MCF 10A (cell line): ENCODE results near the gene NID2. TPM values are rescaled to one million over a fixed set of nuclear protein-coding genes. Genes with fewer than 3 reads are reported as not detected.

Experiments used
- BruUV-seq: library from RNA; stranded (reverse); fragments of 400-500 nt; replicated peaks from 2 replicates; lab custom pipeline; 2021; lab: Mats Ljungman, UMichigan
- CTCF ChIA-PET: fragments of 300-600 bp; sonication (Branson Sonifier 250); formaldehyde crosslinking; extraction: SDS; loops from one replicate; lab custom pipeline; 2021; ENCODE audit warnings: antibody characterized with exemption, inconsistent platforms; lab: Yijun Ruan, JAX
- POLR2A ChIA-PET: fragments of 300-600, 350-650 bp; sonication (Branson Sonifier 250); formaldehyde crosslinking; extraction: SDS; loops from one replicate; lab custom pipeline; 2020; ENCODE audit warnings: antibody characterized with exemption, inconsistent platforms; lab: Yijun Ruan, JAX
- DNase-seq: peaks from one replicate; pipeline ENCODE4 v3.0.0-alpha.2; 2018; ENCODE audit not compliant: unreplicated experiment
- H3K27ac Mint-ChIP-seq: one replicate; pipeline ENCODE4 v1.8.0; 2022; ENCODE audit warnings: mild to moderate bottlenecking, low read depth, mixed read lengths; ENCODE audit not compliant: unreplicated experiment
- H3K27me3 Mint-ChIP-seq: one replicate; pipeline ENCODE4 v1.8.0; 2022; ENCODE audit warnings: mixed read lengths; ENCODE audit not compliant: insufficient read depth, unreplicated experiment
- H3K36me3 Mint-ChIP-seq: one replicate; pipeline ENCODE4 v1.8.0; 2022; ENCODE audit warnings: mild to moderate bottlenecking, moderate library complexity, mixed read lengths; ENCODE audit not compliant: insufficient read depth, unreplicated experiment
- H3K4me1 Mint-ChIP-seq: one replicate; pipeline ENCODE4 v1.8.0; 2022; ENCODE audit warnings: mixed read lengths; ENCODE audit not compliant: insufficient read depth, unreplicated experiment
- H3K4me3 Mint-ChIP-seq: one replicate; pipeline ENCODE4 v1.8.0; 2022; ENCODE audit warnings: mild to moderate bottlenecking, moderate library complexity, mixed read lengths; ENCODE audit not compliant: unreplicated experiment
- H3K9me3 Mint-ChIP-seq: one replicate; pipeline ENCODE4 v1.8.0; 2022; ENCODE audit warnings: mixed read lengths; ENCODE audit not compliant: unreplicated experiment
- intact Hi-C: fragments of 100-400 bp; cut with micrococcal nuclease; formaldehyde crosslinking; loops from 2 replicates; pipeline ENCODE4 v1.14.1; 2022
- total RNA-seq: library from RNA; stranded (reverse); gene quantifications from 2 replicates; pipeline ENCODE4 v1.2.3, GENCODE V29; 2022
- TF ChIP-seq, protein P1 (sequence below): fragments of 200-600 bp; IDR thresholded peaks from one replicate; pipeline ENCODE4 v1.8.0; 2022; ENCODE audit warnings: antibody characterized with exemption, mild to moderate bottlenecking; ENCODE audit not compliant: unreplicated experiment

Gene NID2
- total RNA-seq, 1 experiment from 2014 or later: not detected

DNA sequence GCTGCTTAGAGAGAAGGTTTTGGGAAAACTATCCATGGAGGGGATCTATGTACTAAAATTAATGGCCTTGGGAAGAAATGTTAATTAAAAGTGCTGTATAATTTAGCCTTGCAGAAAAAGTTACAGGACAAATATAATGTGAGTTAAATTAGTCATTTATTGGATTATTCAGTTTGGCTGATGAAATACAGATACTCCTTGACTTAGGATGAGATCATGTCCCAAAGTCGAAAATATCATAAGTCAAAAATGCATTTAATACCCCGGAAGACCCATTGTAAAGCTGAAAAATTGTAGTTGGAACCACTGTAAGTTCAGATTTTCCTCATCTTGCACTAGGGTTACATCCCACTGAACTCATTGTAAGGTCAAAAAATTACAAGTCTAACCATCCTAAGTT lies 69.8 kb downstream of the NID2 start:
- Mint-ChIP-seq H3K27ac (no peak overlapping the region), H3K27me3 (no peaks in the 10 kb centered on the region), H3K36me3 (peaks cover 79% of the 10 kb centered on the region), H3K4me1 (peaks cover 24% of the 10 kb centered on the region), H3K4me3 (no peak overlapping the region), H3K9me3 (no peaks in the 10 kb centered on the region)
- ChIA-PET CTCF (interaction anchor here (0.6 to 1.7 kb wide), 3 partner anchors 11 to 732 kb away, joined by 3 read pairs; no protein-coding TSS in a partner anchor), POLR2A (no interaction called here)
- no peak for DNase-seq
- no TSS peak for BruUV-seq
- TF ChIP-seq, protein P1, sequence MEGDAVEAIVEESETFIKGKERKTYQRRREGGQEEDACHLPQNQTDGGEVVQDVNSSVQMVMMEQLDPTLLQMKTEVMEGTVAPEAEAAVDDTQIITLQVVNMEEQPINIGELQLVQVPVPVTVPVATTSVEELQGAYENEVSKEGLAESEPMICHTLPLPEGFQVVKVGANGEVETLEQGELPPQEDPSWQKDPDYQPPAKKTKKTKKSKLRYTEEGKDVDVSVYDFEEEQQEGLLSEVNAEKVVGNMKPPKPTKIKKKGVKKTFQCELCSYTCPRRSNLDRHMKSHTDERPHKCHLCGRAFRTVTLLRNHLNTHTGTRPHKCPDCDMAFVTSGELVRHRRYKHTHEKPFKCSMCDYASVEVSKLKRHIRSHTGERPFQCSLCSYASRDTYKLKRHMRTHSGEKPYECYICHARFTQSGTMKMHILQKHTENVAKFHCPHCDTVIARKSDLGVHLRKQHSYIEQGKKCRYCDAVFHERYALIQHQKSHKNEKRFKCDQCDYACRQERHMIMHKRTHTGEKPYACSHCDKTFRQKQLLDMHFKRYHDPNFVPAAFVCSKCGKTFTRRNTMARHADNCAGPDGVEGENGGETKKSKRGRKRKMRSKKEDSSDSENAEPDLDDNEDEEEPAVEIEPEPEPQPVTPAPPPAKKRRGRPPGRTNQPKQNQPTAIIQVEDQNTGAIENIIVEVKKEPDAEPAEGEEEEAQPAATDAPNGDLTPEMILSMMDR: no peak
- intact Hi-C loops: loop anchor here (10.0 kb wide), 1 partner anchor 476 kb away; no protein-coding TSS in a partner anchor

GRCh38 chr14:51998348-51998747 lies 70.5 kb downstream of the NID2 start:
- no peak for DNase-seq
- H3K4me1 Mint-ChIP-seq: peaks cover 30% of the 10 kb centered on the region
- H3K27ac Mint-ChIP-seq: no peak overlapping the region
- TF ChIP-seq, protein P1: no peak
- H3K4me3 Mint-ChIP-seq: no peak overlapping the region
- BruUV-seq: no TSS peak
- H3K27me3 Mint-ChIP-seq: no peaks in the 10 kb centered on the region
- H3K36me3 Mint-ChIP-seq: peaks cover 73% of the 10 kb centered on the region
- CTCF ChIA-PET: interaction anchor here (0.8 to 1.7 kb wide), 2 partner anchors 21 to 134 kb away, joined by 3 read pairs; no protein-coding TSS in a partner anchor
- intact Hi-C loops: loop anchor here (10.0 kb wide), 1 partner anchor 476 kb away; no protein-coding TSS in a partner anchor
- no peaks in the 10 kb centered on the region for H3K9me3 Mint-ChIP-seq
- POLR2A ChIA-PET: interaction anchor here (0.6 kb wide), 2 partner anchors 292 to 604 kb away, joined by 3 to 4 read pairs; no protein-coding TSS in a partner anchor

DNA sequence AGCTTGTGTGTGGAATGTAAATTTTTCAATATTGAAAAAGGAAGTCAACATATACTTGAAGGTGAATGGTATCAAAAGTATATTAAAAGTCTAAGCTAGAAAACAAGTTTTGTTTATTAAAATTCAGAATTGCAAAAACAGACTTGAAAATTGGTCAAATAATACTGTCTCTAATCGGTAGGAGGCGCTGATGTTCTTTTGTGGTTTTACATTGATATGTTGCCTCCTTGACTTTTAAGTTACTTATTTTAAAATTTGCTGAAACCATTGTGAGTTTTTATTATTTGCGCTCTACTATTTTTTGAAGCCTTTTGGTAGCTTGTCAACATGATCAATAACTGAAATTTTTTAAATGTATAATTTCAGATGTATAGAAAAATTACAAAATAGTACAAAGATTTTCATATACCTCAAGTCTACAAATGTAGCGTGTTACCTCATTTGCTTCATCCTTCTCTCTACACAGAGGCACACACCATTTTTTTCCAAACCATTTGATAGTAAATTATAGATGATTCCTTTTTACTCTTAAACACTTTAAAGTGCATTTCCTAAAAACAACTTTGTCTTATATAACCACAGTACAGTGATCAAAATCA lies 72.6 kb downstream of the NID2 start:
- DNase-seq: peak; percentile 51
- BruUV-seq: no TSS peak
- TF ChIP-seq, protein P1: peak; percentile 47
- H3K4me1 Mint-ChIP-seq: peaks cover 26% of the 10 kb centered on the region
- H3K27me3 Mint-ChIP-seq: no peaks in the 10 kb centered on the region
- H3K27ac Mint-ChIP-seq: peak overlapping the region; percentile 85
- peaks cover 64% of the 10 kb centered on the region for H3K36me3 Mint-ChIP-seq
- POLR2A ChIA-PET: interaction anchor here (0.7 to 1.2 kb wide), 2 partner anchors 10 to 84 kb away, joined by 3 to 4 read pairs; no protein-coding TSS in a partner anchor
- H3K9me3 Mint-ChIP-seq: no peaks in the 10 kb centered on the region
- H3K4me3 Mint-ChIP-seq: no peak overlapping the region
- CTCF ChIA-PET: interaction anchor here (0.6 to 2.7 kb wide), 22 partner anchors 8 to 482 kb away, joined by 3 to 12 read pairs (median 3); no protein-coding TSS in a partner anchor
- intact Hi-C loops: loop anchor here (1.0 to 10.0 kb wide), 3 partner anchors 135 to 479 kb away; no protein-coding TSS in a partner anchor

DNA sequence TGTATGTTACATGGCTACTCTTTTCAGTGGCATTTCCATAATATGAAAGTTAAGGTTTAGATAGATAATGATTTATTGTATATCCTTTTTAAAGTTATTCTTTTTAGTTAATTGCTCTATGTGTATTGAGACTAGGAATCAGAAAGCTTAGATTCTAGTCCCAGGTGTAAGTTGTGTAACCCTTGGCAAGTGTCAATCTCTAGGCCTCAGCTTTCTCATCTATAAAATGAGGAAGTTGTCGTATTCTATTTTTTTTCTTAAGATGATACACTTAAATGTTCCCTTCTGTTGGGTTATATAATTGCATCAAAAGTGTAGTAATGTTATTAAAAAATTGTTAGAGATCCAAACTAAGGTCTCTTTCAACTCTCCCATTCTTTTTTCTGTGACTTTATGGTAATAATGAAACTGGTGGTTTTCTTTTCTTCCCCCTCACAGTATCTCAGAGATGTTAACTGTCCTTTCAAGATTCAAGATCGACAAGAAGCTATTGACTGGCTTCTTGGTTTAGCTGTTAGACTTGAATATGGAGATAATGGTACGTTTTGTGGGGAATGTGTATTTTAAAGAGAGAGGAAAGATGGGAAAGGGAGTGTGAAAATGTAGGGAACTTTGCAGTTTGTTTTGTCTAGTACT lies 75.5 kb downstream of the NID2 start:
- intact Hi-C loops: loop anchor here (10.0 kb wide), 1 partner anchor 481 kb away; no protein-coding TSS in a partner anchor
- no peak overlapping the region for H3K27ac Mint-ChIP-seq
- TF ChIP-seq, protein P1: no peak
- H3K9me3 Mint-ChIP-seq: no peaks in the 10 kb centered on the region
- ChIA-PET CTCF (interaction anchor here (0.8 to 2.5 kb wide), 5 partner anchors 13 to 307 kb away, joined by 3 to 9 read pairs (median 3); no protein-coding TSS in a partner anchor), POLR2A (no interaction called here)
- no peaks in the 10 kb centered on the region for H3K27me3 Mint-ChIP-seq
- BruUV-seq: no TSS peak
- no peak for DNase-seq
- peaks cover 26% of the 10 kb centered on the region for H3K4me1 Mint-ChIP-seq
- H3K4me3 Mint-ChIP-seq: no peak overlapping the region
- peaks cover 43% of the 10 kb centered on the region for H3K36me3 Mint-ChIP-seq
